ENCODE data around the gene LRRK2.
A peak's percentile ranks its signal among the peaks of the same experiment; 100 is the strongest.
"Not testable (repeated sequence)": the region's sequence is repeated elsewhere in the genome, so short reads cannot be mapped to it uniquely, and the experiment has no call there.

The LRRK2 gene

DNA sequence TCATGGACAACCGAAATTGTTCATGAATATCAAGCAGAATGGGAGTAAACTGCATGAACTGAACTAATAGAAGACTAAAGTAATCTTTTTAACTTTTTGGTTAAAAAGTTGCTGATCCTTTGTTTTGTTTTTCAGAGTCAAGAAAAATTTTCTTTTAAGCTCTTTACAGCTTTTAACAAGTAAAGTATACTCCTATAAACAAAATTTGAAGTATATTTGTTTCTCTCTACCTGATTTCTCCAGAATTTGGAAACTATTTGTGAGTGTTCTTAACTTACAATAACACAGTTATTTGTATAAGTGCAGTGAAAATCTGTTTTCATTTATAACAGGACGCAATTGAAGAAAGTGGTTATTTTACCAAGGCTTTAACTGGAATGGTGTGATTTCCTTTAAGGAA is 12.2 kb upstream of the LRRK2 start:
- DNase-seq (ENCODE audit: low read depth): no peak

DNA sequence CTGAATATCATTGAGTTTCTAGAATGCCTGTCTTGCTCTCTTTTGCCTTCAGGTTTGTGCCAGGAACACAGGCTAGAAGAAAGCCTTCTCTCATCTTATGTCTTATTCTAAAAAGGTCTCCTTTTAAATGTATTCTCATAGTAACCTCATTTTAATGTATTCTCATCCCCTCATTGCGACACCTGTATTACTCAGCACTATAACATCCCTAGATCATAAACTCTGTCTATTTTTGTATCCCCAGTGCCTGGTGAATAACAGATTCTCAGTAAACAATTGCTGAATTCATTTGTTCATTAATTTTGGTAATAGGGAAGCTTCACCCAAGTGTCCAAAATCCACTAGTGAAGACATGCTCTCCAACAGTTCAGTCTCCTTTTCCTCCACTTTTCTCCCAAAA is 8.8 kb upstream of the LRRK2 start:
- DNase-seq (ENCODE audit: low read depth): no peak

DNA sequence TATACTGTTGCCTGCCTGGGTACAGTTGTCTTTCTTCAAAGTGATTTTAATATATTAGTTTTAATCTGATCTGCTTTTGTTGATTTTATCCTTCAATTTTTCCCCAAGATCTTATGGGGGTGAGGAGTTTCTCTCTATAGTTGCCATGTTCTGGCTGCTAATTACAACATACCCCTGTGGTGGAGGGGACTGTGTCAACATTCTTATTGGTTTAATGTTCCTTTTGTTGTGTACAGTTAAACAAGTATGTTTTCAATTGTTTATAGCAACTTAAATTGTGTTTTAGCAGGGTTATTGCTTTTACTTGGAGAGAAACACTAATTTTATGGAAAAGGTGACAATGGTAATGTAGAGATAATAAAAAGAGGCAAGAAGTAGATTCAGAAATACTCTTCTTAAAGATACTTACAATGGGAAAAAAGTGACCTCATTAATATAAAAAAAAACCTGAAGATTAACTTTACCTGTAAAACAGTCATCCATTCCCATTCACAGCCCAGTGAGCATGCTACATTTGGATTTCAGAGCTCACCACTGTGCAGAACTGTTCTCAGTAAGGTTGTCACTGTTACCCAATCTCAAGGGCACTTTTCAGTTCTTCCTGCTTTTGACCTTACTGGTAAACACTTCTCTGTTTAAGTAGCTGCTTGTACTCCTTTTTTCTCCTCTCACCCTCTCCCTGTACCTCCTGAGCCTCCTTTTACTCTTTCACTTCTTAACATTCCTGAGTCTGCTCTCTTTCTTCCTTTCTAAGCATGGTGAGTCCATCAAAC is 8.1 kb upstream of the LRRK2 start:
- no peak for DNase-seq (ENCODE audit: low read depth)

DNA sequence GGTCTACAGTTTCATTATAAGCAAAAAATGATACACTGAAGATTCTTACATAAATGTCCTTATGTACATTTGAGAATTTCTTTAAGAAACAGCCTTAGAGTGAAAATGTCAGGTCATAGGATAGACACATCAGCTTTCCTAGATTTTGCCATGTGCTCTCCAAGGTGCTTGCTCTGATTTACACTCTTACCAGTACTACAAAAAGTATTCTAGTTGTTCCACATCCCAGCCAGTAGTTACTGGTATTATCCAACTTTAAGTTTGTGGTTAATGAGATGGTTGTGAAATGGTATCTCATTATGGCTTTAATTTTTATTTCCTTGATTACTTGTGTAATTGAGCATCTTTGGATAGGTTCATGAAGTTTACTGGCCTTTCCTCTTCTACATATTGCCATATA is 5.0 kb upstream of the LRRK2 start:
- DNase-seq (ENCODE audit: low read depth): no peak

DNA sequence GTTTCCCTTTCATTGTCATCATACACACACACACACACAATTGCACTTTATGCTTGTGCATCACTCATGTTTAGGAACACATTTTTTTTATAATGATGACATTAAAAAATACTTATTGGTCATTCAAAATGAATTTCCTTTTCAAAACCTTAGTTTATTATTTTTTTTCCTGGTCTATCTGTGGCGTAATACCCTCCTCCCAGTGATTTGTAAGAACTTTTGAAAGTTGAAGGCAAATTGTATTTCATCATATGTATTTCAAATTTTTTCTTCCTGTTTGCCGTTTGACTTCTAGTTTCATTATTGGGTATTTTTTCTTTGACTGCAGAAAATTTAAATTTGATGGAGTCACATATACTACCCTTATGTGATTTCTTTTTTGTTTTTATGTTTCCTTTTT is 2.5 kb upstream of the LRRK2 start:
- no peak for DNase-seq (ENCODE audit: low read depth)

DNA sequence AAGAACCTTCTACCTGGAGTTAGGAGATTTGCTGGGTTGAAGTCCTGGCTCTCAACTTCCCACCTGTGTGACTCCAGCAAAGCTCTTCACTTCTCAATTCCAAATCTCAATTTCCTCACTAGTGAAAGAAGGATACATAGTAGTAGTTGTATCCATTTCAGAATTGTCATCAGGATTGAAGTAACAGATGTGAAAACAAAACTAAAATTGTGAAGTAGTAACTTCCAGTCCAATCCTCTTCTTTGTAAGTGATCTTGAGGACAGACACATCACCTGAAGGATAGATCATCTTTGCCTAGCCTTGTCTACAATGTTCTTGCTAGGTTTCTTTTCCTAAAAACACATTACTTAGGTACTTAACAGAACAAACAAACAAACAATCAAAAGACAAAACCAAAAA is 1.2 kb upstream of the LRRK2 start:
- no peak for DNase-seq (ENCODE audit: low read depth)

DNA sequence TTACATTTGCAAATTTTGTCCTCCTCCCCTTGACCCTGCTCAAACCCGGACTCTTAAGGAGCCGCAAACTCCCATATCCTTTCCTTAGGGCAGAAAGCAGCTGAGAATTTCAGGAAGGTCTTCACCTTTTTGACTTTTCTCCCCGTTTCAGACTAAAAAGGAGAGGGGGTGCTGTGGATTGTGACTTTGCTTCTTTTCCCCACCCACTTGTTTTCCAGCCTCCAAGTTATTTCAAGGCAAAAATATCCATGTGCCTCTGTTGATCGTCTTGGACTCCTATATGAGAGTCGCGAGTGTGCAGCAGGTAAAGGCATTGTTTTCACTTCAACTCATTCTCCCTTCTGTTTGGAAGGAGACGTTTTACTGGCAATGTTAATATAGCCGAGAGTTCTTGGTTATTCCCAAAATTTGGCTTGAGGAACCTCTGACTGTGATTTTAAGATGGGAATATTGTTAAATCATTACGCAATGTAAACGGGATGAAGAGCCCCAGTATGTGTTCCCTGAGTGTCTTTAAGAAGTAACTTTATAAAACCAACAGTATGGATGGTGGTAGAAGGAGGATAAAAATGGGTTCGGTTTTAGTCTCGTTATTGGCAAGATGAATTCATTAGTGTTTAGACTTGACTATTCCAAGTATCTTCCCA is 663 bp downstream of the LRRK2 start:
- DNase-seq (ENCODE audit: low read depth): no peak

DNA sequence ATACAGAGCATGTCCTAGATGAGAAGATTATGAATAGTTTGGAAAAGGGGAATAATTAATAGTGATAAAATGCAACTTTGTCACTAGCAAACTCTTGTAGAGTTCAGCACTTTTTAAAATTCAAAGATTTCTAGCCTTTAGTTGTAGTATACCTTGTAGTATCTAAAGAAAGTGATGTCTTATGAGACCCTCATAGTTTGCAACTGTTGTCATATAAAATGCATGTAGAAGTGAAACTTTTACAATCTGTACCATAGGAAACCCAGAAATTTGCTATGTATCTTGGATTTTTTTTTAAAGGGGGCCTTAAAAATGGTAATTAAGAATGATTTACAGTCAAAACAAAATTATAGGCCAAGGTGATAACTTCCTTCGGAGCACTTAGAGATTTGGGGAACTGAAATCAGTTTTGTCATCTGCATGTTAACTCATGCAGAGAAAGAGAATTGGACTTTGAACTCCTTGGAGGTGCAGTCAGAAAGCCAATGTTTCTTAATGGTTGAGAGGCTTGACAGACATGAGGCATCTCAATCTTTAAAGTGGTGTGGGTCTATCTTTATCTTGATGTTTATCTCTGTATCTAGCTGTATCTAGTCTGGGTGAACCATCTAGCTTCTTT is 1.3 kb downstream of the LRRK2 start:
- DNase-seq (ENCODE audit: low read depth): no peak

DNA sequence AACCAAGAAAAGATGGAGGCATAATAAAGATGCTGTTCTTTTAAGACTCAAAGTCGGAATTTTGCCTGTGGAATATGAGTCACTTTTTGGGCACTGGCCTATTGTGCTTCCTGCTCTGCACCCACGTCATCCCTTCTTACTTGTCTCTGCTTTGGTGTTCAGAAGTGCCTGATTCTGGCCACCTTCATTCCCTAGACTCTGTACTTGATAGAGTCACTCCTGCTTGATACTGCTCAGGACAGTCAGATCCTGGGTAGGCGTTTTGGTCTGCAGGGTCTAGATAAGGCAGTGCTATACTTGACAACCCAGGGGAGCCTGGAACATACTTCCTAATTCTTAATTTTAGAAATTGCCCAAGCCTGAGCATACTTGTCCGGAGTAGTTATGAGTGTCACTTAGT is 1.9 kb downstream of the LRRK2 start:
- DNase-seq (ENCODE audit: low read depth): peak; percentile 60

DNA sequence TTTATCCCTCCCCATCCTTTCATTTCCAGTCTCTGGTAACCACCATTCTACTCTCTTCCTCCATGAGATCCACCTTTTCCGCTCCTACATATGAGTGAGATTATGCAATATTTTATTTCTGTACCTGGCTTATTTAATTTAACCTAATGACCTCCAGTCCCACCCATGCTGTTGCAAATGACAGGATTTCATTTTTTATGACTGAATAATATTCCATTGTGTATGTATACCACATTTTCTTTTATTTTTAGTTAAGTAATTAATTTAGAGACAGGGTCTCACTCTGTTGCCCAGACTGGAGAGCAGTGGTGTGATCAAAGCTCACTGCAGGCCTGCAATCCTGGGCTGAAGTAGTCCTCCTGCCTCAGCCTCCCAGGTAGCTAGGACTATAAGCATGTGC is 2.6 kb downstream of the LRRK2 start:
- DNase-seq (ENCODE audit: low read depth): no peak

DNA sequence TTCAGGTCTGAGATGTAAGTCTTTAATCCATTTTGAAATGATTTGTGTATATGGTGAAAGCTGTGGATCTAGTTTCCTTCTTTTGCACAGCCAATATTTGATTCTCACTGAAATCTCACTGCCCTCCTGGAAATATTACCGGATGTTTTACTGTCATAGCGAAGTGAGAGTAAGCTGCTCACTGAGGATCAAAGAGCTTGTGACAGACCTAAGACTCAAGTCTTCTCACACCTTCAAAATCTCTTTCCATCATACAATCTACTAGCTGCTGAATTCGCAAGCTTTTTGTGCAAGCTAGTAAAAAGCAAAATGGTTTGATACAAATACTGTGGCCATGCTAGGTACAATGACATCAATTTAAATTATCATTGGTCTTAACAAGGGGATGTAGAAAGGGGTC is 3.9 kb downstream of the LRRK2 start:
- DNase-seq (ENCODE audit: low read depth): no peak

DNA sequence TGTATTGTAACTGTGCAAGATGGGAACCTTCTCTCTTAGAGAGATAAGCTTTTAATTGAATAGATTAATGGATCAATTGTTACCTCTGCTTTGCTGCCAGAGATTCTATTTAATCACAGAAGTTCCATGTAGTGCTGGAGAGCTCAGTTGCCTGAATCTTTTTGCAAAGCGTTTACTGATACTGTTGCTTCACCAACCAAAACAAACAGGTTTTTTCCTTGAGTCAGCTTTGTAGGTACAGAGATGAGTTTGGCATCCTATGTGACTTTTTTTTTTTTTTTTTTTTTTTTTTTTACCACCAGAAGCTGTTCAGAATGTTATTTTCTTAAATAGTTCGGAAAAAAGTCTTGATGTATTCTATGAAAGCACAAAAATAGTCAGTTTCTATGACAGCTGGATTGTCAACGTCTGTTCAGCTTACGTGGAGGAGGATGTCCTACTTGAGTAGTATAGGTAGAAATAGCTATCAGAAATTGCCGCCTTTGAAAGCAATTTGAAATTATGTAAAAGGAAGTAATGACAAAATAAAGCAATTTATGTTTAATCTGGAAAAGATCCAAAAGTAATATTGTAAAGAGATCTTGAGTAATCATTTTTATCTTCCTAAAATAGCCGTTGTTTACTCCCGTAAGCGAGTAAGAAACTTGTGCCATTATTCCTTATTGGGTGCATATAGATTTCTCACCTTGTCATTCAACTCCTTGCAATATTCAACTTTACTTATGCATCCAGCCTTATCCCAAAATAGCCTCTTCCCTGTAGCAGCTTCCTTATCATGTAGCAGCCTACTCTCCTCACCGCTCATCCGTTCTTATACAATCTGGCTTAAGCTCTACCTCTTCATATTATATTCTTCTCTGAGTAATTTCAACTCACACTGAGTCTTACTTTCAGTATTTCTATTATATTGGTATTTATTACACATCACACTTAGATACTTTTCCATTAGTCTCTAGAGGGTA is 5.2 kb downstream of the LRRK2 start:
- DNase-seq (ENCODE audit: low read depth): no peak

DNA sequence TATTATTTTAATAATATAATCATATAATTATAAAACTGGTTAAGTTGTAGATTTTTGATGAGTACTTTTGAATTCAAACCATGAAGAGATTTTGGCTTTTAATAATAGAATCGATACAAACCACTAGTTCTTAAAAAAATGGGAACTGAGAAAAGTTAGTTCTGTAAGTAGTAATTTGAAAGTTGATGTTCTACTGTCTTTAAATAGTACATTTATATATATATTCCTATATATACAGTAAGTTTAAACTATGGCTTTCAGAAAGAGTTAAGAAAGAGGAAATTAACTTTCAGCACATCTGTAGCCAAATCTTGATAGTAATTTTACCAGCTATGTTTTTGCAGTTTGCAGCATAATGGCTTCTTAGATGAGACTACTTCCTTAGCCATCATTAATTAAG is 7.8 kb downstream of the LRRK2 start:
- no peak for DNase-seq (ENCODE audit: low read depth)

DNA sequence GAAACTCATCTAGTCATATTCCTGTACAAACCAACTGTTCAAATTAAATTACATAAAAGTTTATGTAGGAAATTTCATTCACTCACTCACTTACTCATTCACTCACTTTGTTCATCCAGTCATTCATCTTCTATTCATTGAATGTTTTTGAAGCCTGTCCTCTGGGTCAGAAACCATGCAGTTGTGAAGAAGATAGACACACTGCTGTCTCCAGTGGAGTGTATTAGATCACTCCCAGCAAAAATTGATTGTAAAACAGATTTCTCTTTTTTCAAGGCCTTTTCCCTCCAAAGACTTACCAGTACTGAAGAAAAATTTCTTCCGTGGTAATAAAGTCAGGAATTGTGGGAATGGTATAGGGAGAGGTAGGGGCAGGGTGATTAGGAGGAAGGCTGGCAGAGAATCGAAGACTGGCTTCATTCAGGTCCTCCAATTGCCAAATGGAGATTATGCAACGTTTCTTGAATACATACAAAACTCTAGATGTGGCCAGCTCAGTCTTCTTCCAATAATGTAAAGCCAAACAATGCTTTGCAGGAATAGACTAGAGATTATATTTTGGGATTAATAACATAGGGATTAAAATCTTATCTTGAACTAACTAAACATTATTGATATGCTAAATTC is 9.1 kb downstream of the LRRK2 start:
- no peak for DNase-seq (ENCODE audit: low read depth)

DNA sequence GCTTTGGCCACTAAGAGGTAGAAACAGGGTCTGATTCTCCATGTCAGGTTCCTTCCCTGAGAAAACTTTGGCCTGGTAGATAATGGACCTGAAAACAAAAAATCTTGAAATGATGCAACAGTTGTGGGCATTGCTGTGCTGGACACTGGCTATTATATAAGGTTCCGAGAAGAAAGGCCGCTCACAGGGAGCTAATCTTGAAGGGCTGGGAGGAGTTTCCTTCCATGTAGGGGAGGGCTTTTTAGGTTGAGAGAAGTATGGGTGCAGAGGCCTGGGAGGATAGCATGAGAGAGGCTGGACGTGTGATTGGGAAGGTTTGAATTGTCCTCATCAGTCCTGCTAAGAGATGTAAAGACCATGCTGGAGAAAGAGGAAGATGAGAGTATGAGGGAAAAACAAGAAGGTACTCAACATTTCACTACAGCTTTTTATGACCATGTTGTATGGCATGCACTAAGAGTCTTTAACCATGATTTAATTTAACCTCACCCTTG is 11.6 kb downstream of the LRRK2 start:
- DNase-seq (ENCODE audit: low read depth): no peak

DNA sequence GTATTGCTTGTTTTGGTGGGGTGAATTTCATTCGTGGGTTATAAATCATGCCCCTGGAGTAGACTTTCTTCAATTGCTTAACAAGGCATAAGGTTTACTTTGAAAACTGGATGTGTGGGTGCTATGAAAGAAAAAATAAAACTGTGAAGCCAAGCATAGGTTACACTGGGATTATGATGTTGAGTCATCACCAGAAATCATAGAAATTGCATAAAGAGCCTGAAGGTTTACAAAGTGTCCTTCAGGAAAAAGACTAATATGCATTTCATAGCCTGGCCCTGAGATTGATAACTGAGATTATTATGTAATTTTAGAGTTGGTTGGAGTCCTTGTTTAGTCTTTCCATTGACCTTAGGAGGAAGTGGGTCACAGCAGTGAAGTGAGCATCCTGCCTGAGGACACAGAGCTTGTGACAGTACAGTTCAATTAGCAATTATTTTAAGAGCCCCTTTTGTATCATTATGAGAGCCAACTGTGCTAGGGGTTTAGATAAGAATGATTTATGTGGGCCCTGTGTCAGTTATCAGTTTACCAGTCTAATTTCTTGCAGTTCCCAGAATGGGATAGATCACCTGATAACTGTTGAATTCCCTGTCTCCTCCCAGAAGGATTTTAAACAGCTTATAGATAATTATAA is 13.6 kb downstream of the LRRK2 start:
- no peak for DNase-seq (ENCODE audit: low read depth)

DNA sequence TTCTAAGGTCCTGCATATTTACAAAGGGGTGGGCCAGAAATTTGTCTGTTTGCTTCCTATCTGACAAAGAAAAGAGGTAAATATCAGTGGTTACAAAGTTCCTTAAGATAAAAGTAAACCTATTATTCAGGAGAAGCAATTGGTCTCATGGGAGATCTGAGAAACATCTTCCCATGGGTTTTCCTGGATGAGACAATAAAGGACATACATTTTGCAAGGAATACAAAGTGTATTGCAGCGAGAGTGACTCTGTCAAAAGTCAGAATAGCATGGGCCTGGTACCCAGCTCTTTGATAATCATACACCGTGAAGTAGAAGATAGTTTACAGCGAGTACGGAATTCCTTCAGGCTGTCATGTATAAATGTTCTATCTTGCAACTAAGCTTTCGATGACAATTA is 14.2 kb downstream of the LRRK2 start:
- no peak for DNase-seq (ENCODE audit: low read depth)

DNA sequence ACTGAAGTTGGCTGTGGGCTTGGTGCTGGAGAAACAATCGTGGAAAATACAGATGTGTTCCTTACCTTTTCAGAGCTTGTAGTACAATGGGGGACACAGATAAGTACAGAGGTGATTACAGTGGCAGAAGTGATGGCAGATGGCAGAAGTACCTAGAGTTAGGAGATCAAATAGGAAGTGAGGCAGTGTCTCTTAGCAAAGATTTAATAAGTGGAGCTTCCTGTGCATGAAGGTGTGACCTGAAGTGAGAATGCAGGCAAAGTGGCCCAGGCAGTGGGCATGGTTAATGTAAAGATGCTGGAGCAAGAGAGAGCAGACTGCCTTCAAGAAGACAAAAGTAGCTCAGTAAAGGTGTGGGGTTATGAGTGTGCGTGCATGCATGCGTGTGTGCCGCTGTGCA is 16.0 kb downstream of the LRRK2 start:
- DNase-seq (ENCODE audit: low read depth): no peak

DNA sequence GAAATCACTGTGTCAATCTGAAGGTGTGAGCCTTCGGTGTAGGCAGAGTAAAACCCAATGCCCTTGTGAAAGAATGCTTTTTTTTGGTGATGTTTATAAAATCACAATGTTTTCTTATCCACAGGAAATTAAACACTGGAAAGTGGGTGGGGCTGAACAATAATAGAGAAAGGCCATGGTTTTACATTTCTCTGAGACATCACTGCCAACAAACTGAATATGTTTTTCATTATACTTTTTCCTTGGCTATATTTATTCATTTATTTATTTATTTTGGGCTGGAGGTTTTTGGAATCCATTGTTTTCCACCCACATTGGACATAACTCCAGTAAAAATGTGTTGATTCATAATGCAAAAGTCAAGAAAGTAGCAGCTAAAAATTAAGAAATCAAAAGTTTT is 16.9 kb downstream of the LRRK2 start:
- no peak for DNase-seq (ENCODE audit: low read depth)

DNA sequence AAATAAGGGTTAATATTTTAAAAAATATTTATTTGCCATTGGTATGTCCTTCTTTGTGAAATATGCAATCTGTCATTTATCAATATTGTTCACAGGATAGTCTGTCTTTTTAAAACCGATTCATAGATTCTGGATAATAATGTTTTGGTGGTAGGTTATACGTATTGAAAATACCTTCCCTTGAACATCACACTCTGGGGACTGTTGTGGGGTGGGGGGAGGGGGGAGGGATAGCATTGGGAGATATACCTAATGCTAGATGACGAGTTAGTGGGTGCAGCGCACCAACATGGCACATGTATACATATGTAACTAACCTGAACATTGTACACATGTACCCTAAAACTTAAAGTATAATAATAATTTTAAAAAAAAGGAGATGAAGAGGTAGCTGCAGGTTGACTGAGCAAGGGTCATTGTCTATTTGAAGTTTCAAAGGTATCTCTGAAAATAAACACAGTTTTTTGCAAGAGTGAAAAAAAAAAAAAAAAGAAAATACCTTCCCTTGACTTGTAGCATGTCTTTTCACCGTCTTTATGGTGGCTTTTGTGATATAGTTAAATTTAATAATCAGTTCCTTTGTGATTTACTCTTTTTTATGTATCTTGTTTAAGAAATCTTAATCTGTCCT is 19.8 kb downstream of the LRRK2 start:
- DNase-seq (ENCODE audit: low read depth): not testable (repeated sequence)

DNA sequence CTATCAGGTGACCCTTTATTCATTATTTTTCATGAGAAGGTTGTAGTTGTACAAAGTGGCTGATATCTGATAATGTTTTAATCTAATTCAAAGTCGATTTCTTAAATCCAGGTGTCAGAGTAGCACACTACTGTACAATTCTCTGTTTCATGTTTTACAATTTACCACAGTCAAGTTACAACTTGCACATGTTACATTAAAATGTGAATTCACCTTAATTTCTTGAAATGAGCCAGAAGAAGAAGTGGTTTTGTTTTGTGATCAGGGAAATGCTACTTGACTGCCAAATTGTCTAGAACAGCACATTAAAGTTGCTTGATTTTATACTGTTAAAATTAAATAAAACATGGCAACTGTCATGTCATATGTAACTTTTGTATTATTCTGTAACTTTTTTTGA is 23.2 kb downstream of the LRRK2 start:
- no peak for DNase-seq (ENCODE audit: low read depth)

Data from GM04504 (cell line).